Astrocyte (in vitro differentiated cells and primary cell): Measurements from ENCODE around the gene KLHL5. TPM values are rescaled to one million over a fixed set of nuclear protein-coding genes. Genes with fewer than 3 reads are reported as not detected.
A peak's percentile ranks its signal among the peaks of the same experiment; 100 is the strongest.
"Not testable (repeated sequence)": the region's sequence is repeated elsewhere in the genome, so short reads cannot be mapped to it uniquely, and the experiment has no call there.

Experiments
- DNase-seq: peaks from one replicate; pipeline ENCODE4 v3.0.0-alpha.2; 2010; ENCODE audit warnings: low read depth
- FAIRE-seq: peaks from 2 replicates; lab custom pipeline; 2011; peaks lifted over from hg19 to GRCh38; lab: Jason Lieb, UNC
- H2AFZ ChIP-seq: 2 replicates; pipeline ENCODE4 v1.6.0; 2012; ENCODE audit warnings: low read depth, low read length, inconsistent platforms
- H3K27ac ChIP-seq: 2 replicates; pipeline ENCODE4 v1.5.1; 2011; ENCODE audit warnings: low read depth, low read length, inconsistent platforms
- H3K27me3 ChIP-seq: 2 replicates; pipeline ENCODE4 v1.6.0; 2011; ENCODE audit warnings: low read length, inconsistent platforms; ENCODE audit not compliant: insufficient read depth
- H3K36me3 ChIP-seq: 2 replicates; pipeline ENCODE4 v1.5.1; 2011; ENCODE audit warnings: low read length, inconsistent platforms; ENCODE audit not compliant: insufficient read depth
- H3K4me1 ChIP-seq: 2 replicates; pipeline ENCODE4 v1.5.1; 2011; ENCODE audit warnings: low read length, inconsistent platforms; ENCODE audit not compliant: insufficient read depth
- H3K4me2 ChIP-seq: 2 replicates; pipeline ENCODE4 v1.6.0; 2012; ENCODE audit warnings: low read length, inconsistent platforms
- H3K4me3 ChIP-seq: 2 replicates; pipeline ENCODE4 v1.5.1; 2011; ENCODE audit warnings: low read depth, mild to moderate bottlenecking, low read length, inconsistent platforms; ENCODE audit not compliant: insufficient read depth
- H3K79me2 ChIP-seq: 2 replicates; pipeline ENCODE4 v1.6.0; 2012; ENCODE audit warnings: mild to moderate bottlenecking, low read length, inconsistent platforms; ENCODE audit not compliant: insufficient read depth
- H3K9ac ChIP-seq: 2 replicates; pipeline ENCODE4 v1.6.0; 2012; ENCODE audit warnings: mild to moderate bottlenecking, low read length, inconsistent platforms
- H3K9me3 ChIP-seq: 2 replicates; pipeline ENCODE4 v1.5.1; 2012; ENCODE audit warnings: low read depth, mild to moderate bottlenecking, low read length, inconsistent platforms; ENCODE audit not compliant: insufficient read depth
- H4K20me1 ChIP-seq: 2 replicates; pipeline ENCODE4 v1.6.0; 2012; ENCODE audit warnings: low read length, inconsistent platforms; ENCODE audit not compliant: insufficient read depth
- H3K27ac Mint-ChIP-seq: one replicate; pipeline ENCODE4 v1.8.0; 2021; ENCODE audit warnings: mild to moderate bottlenecking, mixed read lengths; ENCODE audit not compliant: unreplicated experiment
- H3K27me3 Mint-ChIP-seq: one replicate; pipeline ENCODE4 v1.8.0; 2021; ENCODE audit warnings: low read depth, mixed read lengths; ENCODE audit not compliant: unreplicated experiment
- H3K36me3 Mint-ChIP-seq: one replicate; pipeline ENCODE4 v1.8.0; 2021; ENCODE audit warnings: low read depth, mixed read lengths; ENCODE audit not compliant: unreplicated experiment
- H3K4me1 Mint-ChIP-seq: one replicate; pipeline ENCODE4 v1.8.0; 2021; ENCODE audit warnings: low read depth, mixed read lengths; ENCODE audit not compliant: unreplicated experiment
- H3K4me3 Mint-ChIP-seq: one replicate; pipeline ENCODE4 v1.8.0; 2021; ENCODE audit warnings: mild to moderate bottlenecking, moderate library complexity, mixed read lengths; ENCODE audit not compliant: unreplicated experiment
- H3K9me3 Mint-ChIP-seq: one replicate; pipeline ENCODE4 v1.8.0; 2021; ENCODE audit warnings: mild to moderate bottlenecking, mixed read lengths; ENCODE audit not compliant: unreplicated experiment
- EZH2 ChIP-seq: IDR thresholded peaks from 2 replicates; pipeline ENCODE4 v1.6.1; 2012; ENCODE audit warnings: mild to moderate bottlenecking, low read length, inconsistent platforms; ENCODE audit not compliant: insufficient read depth
- total RNA-seq: library from RNA; stranded (reverse); gene quantifications from 2 replicates; pipeline ENCODE4 v1.2.1, GENCODE V29; 2021
- TF ChIP-seq, protein P1 (sequence below): IDR thresholded peaks from 2 replicates; pipeline ENCODE4 v1.5.1; 2011; ENCODE audit warnings: low read depth, mild to moderate bottlenecking, inconsistent platforms, low read length, moderate library complexity; ENCODE audit not compliant: insufficient read depth

Gene KLHL5
- total RNA-seq, 1 donor from 2014 or later: 67.5 TPM

DNA sequence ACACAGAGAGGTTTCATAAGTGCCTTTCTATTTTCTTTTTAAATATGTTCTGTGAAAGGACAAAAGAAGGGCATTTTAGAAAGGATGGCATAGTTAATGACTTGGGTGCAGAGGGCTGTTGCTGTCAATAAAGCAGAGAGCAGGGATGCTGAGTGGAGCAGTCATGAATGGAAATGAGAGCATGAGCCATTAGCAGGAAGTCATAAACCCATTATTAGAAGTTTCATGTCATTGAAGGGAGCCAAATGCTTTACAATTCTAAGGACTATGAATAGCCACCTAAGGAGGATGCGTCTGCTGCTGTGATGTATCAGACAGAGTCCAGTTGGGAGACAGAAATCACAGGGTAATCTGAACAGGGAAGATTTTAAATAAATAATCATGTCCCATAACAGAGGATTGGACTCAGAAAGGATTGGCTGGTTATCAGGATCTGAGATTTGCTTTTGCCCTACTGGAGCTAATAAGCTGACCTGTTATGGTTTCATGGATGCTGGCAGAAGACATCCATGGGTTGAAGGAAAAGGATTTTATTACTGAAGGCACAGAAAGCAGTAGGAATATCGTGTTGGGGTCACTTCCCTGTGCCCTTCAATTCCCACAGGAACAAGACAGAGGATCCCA is 72.8 kb downstream of the KLHL5 start:
- no peak overlapping the region for H3K4me3 Mint-ChIP-seq
- H2AFZ ChIP-seq: peak overlapping the region; percentile 20

DNA sequence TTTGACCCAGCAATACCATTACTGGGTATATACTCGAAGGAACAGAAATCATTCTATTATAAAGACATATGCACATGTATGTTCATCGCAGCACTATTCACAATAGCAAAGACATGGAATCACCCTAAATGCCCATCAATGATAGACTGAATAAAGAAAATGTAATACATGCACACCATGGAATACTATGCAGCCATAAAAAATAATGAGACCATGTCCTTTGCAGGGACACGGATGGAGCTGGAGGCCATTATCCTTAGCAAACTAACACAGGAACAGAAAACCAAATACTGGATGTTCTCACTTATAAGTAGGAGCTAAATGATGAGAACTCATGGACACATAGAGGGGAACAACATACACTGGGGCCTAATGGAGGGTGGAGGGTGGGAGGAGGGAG is 76.2 kb downstream of the KLHL5 start:
- not testable (repeated sequence) for H3K36me3 ChIP-seq, H2AFZ ChIP-seq, H3K79me2 ChIP-seq, H3K27me3 ChIP-seq, H3K9ac ChIP-seq, H3K27ac Mint-ChIP-seq, H3K27ac ChIP-seq, H3K4me3 ChIP-seq, H3K36me3 Mint-ChIP-seq, H3K4me2 ChIP-seq, H3K9me3 ChIP-seq, H3K4me3 Mint-ChIP-seq, FAIRE-seq, H3K4me1 Mint-ChIP-seq, DNase-seq, H3K9me3 Mint-ChIP-seq, H4K20me1 ChIP-seq, H3K4me1 ChIP-seq, H3K27me3 Mint-ChIP-seq

More for the DNA sequence above, 72.8 kb downstream of the KLHL5 start:
- Histone ChIP-seq H3K4me1 (peaks cover 4% of the 10 kb centered on the region), H3K9ac (peak overlapping the region; percentile 62), H3K9me3 (no peaks in the 10 kb centered on the region), H3K79me2 (no peaks in the 10 kb centered on the region), H3K27ac (no peak overlapping the region), H3K36me3 (no peaks in the 10 kb centered on the region), H3K4me3 (no peak overlapping the region), H4K20me1 (no peaks in the 10 kb centered on the region), H3K27me3 (no peaks in the 10 kb centered on the region), H3K4me2 (peak overlapping the region; percentile 63)
- H3K27ac Mint-ChIP-seq: no peak overlapping the region
- H3K9me3 Mint-ChIP-seq: no peaks in the 10 kb centered on the region
- TF ChIP-seq, protein P1, sequence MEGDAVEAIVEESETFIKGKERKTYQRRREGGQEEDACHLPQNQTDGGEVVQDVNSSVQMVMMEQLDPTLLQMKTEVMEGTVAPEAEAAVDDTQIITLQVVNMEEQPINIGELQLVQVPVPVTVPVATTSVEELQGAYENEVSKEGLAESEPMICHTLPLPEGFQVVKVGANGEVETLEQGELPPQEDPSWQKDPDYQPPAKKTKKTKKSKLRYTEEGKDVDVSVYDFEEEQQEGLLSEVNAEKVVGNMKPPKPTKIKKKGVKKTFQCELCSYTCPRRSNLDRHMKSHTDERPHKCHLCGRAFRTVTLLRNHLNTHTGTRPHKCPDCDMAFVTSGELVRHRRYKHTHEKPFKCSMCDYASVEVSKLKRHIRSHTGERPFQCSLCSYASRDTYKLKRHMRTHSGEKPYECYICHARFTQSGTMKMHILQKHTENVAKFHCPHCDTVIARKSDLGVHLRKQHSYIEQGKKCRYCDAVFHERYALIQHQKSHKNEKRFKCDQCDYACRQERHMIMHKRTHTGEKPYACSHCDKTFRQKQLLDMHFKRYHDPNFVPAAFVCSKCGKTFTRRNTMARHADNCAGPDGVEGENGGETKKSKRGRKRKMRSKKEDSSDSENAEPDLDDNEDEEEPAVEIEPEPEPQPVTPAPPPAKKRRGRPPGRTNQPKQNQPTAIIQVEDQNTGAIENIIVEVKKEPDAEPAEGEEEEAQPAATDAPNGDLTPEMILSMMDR: no peak
- TF ChIP-seq EZH2: no peak
- H3K36me3 Mint-ChIP-seq: peaks cover 1% of the 10 kb centered on the region
- no peak for DNase-seq
- no peaks in the 10 kb centered on the region for H3K27me3 Mint-ChIP-seq
- no peak for FAIRE-seq
- peaks cover 2% of the 10 kb centered on the region for H3K4me1 Mint-ChIP-seq

DNA sequence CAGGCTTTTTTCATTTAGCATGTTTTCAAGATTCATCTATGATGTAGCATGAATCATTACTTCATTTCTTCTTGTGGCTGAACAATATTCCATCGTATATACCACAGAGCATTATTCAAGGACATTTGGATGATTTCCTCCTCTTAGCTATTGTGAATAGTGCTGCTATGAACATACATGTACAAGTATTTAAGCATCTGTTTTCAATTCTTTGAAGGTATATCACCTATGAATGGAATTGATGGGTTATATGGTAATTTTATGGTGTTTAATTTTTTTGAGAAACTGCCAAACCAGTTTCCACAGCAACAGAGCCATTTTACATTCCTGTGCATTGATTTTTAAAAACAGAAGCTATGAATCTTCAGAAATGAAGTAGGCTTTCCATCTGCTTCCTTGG is 84.2 kb downstream of the KLHL5 start:
- Histone ChIP-seq H3K27ac (no peak overlapping the region), H3K4me3 (no peak overlapping the region), H3K27me3 (no peaks in the 10 kb centered on the region), H4K20me1 (no peaks in the 10 kb centered on the region), H3K9me3 (no peaks in the 10 kb centered on the region), H3K4me1 (no peaks in the 10 kb centered on the region), H3K36me3 (no peaks in the 10 kb centered on the region), H3K4me2 (no peak overlapping the region), H3K79me2 (no peaks in the 10 kb centered on the region), H3K9ac (no peak overlapping the region), H2AFZ (no peak overlapping the region)
- Mint-ChIP-seq H3K27ac (no peak overlapping the region), H3K27me3 (no peaks in the 10 kb centered on the region), H3K36me3 (no peaks in the 10 kb centered on the region), H3K9me3 (no peaks in the 10 kb centered on the region), H3K4me3 (no peak overlapping the region), H3K4me1 (peaks cover 3% of the 10 kb centered on the region)
- no peak for FAIRE-seq
- DNase-seq: no peak
- TF ChIP-seq EZH2: no peak
- TF ChIP-seq, protein P1: no peak
